Measurements from ENCODE around the gene ADAM10. TPM values are rescaled to one million over a fixed set of nuclear protein-coding genes. Genes with fewer than 3 reads are reported as not detected.

ADAM10 gene
- total RNA-seq, 1 experiment from 2014 or later: 133 TPM

- no peak for TF ChIP-seq ZNF671 (CRISPR knock-in tag; IDR thresholded peaks at IDR 0.05)
- no peak for TF ChIP-seq SOX15 (CRISPR knock-in tag; IDR thresholded peaks at IDR 0.05)
- TF ChIP-seq ERG (CRISPR knock-in tag; IDR thresholded peaks at IDR 0.05): no peak
- TF ChIP-seq FOXP1 (CRISPR knock-in tag; IDR thresholded peaks at IDR 0.05; ENCODE audit: borderline replicate concordance): no peak
- TF ChIP-seq, protein P1, sequence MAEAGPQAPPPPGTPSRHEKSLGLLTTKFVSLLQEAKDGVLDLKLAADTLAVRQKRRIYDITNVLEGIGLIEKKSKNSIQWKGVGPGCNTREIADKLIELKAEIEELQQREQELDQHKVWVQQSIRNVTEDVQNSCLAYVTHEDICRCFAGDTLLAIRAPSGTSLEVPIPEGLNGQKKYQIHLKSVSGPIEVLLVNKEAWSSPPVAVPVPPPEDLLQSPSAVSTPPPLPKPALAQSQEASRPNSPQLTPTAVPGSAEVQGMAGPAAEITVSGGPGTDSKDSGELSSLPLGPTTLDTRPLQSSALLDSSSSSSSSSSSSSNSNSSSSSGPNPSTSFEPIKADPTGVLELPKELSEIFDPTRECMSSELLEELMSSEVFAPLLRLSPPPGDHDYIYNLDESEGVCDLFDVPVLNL (CRISPR knock-in tag; IDR thresholded peaks at IDR 0.05; ENCODE audit: borderline replicate concordance, low read depth): no peak
- TF ChIP-seq FOXK1 (CRISPR knock-in tag; IDR thresholded peaks at IDR 0.05): no peak
- TF ChIP-seq, protein P2, sequence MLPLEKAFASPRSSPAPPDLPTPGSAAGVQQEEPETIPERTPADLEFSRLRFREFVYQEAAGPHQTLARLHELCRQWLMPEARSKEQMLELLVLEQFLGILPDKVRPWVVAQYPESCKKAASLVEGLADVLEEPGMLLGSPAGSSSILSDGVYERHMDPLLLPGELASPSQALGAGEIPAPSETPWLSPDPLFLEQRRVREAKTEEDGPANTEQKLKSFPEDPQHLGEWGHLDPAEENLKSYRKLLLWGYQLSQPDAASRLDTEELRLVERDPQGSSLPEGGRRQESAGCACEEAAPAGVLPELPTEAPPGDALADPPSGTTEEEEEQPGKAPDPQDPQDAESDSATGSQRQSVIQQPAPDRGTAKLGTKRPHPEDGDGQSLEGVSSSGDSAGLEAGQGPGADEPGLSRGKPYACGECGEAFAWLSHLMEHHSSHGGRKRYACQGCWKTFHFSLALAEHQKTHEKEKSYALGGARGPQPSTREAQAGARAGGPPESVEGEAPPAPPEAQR (CRISPR knock-in tag; IDR thresholded peaks at IDR 0.05): no peak
- no peak for TF ChIP-seq ZNF512 (CRISPR knock-in tag; IDR thresholded peaks at IDR 0.05; ENCODE audit: borderline replicate concordance)
- TF ChIP-seq, protein P3, sequence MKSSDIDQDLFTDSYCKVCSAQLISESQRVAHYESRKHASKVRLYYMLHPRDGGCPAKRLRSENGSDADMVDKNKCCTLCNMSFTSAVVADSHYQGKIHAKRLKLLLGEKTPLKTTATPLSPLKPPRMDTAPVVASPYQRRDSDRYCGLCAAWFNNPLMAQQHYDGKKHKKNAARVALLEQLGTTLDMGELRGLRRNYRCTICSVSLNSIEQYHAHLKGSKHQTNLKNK (CRISPR knock-in tag; IDR thresholded peaks at IDR 0.05): no peak
- TF ChIP-seq ZNF317 (CRISPR knock-in tag; IDR thresholded peaks at IDR 0.05; ENCODE audit: borderline replicate concordance, low read depth): no peak
- no peak for TF ChIP-seq JAZF1 (CRISPR knock-in tag; IDR thresholded peaks at IDR 0.05)
- no peak for TF ChIP-seq ZNF416 (CRISPR knock-in tag; IDR thresholded peaks at IDR 0.05)
- TF ChIP-seq, protein P4, sequence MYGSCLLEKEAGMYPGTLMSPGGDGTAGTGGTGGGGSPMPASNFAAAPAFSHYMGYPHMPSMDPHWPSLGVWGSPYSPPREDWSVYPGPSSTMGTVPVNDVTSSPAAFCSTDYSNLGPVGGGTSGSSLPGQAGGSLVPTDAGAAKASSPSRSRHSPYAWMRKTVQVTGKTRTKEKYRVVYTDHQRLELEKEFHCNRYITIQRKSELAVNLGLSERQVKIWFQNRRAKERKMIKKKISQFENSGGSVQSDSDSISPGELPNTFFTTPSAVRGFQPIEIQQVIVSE (CRISPR knock-in tag; IDR thresholded peaks at IDR 0.05; ENCODE audit: borderline replicate concordance): no peak
- TF ChIP-seq ZNF263 (CRISPR knock-in tag; IDR thresholded peaks at IDR 0.05; ENCODE audit: low read depth): no peak
- no peak for TF ChIP-seq ATF6 (CRISPR knock-in tag; IDR thresholded peaks at IDR 0.05)
- TF ChIP-seq NR1H2 (CRISPR knock-in tag; IDR thresholded peaks at IDR 0.05): no peak
- no peak for TF ChIP-seq JUN (CRISPR knock-in tag; IDR thresholded peaks at IDR 0.05)
- TF ChIP-seq, protein P5, sequence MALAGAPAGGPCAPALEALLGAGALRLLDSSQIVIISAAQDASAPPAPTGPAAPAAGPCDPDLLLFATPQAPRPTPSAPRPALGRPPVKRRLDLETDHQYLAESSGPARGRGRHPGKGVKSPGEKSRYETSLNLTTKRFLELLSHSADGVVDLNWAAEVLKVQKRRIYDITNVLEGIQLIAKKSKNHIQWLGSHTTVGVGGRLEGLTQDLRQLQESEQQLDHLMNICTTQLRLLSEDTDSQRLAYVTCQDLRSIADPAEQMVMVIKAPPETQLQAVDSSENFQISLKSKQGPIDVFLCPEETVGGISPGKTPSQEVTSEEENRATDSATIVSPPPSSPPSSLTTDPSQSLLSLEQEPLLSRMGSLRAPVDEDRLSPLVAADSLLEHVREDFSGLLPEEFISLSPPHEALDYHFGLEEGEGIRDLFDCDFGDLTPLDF (CRISPR knock-in tag; IDR thresholded peaks at IDR 0.05): no peak
- CTCF ChIA-PET: no interaction called here
- no peaks in the 10 kb centered on the region for H3K27me3 Mint-ChIP-seq (ENCODE audit: low read depth)
- H3K9me3 Mint-ChIP-seq: no peaks in the 10 kb centered on the region
- 0 out of 2 replicates have a peak, but pooled peaks cover 7% of the 10 kb centered on the region for H3K4me1 Mint-ChIP-seq
- ATAC-seq (no peak), DNase-seq (ENCODE audit: low spot score) (no peak)
- no peak overlapping the region for H3K4me3 Mint-ChIP-seq
- H3K36me3 Mint-ChIP-seq: peaks cover 24% of the 10 kb centered on the region
- POLR2A ChIA-PET: interaction anchor here (1.0 kb wide), 1 partner anchor 41 kb away, joined by 3 read pairs; no protein-coding TSS in a partner anchor
- H3K27ac Mint-ChIP-seq: no peak overlapping the region
These were observed 110.3 kb downstream of the ADAM10 start for GRCh38 chr15:58639002-58639756.
